Measurements from ENCODE around the gene RBM28. TPM values are rescaled to one million over a fixed set of nuclear protein-coding genes. Genes with fewer than 3 reads are reported as not detected.

The RBM28 gene
- polyA plus RNA-seq, 1 donor from 2014 or later, result 18.9 TPM

DNA sequence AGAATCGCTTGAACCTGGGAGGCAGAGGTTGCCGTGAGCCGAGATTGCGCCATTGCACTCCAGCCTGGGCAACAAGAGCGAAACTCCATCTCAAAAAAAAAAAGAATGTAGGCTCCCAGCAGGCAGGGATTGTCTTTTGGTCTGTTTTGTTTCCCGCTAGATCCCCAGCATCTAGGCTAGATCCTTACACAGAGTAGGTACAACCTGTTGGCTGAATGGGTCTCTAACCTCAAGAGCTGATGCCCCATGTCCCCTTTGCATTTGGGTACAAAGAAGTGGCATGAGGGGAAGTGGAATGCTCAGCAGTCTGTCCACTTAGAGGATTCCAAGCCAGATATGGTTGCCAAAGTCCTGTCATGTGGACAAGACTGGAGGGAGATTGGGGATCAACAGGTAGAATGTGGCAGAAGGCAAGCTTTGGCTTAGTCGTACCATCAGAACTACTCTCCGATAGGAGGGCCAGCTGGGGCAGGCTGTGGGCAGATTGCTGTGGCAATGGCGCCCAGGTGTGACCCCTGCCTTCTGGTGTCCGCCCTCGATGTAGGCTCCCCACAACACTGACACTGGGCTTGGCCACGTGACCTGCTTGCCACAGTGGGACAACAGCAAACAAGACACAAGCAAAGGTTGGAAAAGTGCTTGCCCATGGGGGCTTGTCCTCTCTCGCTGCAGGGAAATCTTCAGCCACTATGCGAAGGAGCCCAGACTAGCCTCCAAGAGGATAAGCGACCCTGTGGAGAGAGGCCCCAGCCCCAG is 81.3 kb downstream of the RBM28 start:
- Histone ChIP-seq H3K27me3 (ENCODE audit: insufficient read depth, low read depth, low read length) (no peaks in the 10 kb centered on the region), H3K4me3 (ENCODE audit: low read length) (no peak overlapping the region), H4K20me1 (ENCODE audit: insufficient read depth) (no peaks in the 10 kb centered on the region), H3K9ac (ENCODE audit: low read length) (no peak overlapping the region), H2AFZ (ENCODE audit: low read depth, low read length) (no peak overlapping the region), H3K9me3 (ENCODE audit: low read length) (no peaks in the 10 kb centered on the region), H3F3A (ENCODE audit: insufficient read depth, low read length, poor library complexity, severe bottlenecking) (no peaks in the 10 kb centered on the region), H3K36me3 (ENCODE audit: insufficient read depth, low read length) (no peaks in the 10 kb centered on the region), H3K27ac (ENCODE audit: low read length) (no peak overlapping the region), H3K4me2 (ENCODE audit: low read length) (no peak overlapping the region), H3K79me2 (replicated peaks; ENCODE audit: insufficient read depth, low read length) (no peaks in the 10 kb centered on the region), H3K9me2 (ENCODE audit: insufficient read depth, low read length) (no peaks in the 10 kb centered on the region)
- no peak for TF ChIP-seq EZH2 (IDR thresholded peaks at IDR 0.05; ENCODE audit: borderline replicate concordance, insufficient read depth, low read length, poor library complexity, severe bottlenecking)
- TF ChIP-seq RAD21 (conservative IDR thresholded peaks at IDR 0.05), result no peak
- no peak for TF ChIP-seq MXI1 (conservative IDR thresholded peaks at IDR 0.05; ENCODE audit: poor library complexity, severe bottlenecking)
- TF ChIP-seq, protein P1, sequence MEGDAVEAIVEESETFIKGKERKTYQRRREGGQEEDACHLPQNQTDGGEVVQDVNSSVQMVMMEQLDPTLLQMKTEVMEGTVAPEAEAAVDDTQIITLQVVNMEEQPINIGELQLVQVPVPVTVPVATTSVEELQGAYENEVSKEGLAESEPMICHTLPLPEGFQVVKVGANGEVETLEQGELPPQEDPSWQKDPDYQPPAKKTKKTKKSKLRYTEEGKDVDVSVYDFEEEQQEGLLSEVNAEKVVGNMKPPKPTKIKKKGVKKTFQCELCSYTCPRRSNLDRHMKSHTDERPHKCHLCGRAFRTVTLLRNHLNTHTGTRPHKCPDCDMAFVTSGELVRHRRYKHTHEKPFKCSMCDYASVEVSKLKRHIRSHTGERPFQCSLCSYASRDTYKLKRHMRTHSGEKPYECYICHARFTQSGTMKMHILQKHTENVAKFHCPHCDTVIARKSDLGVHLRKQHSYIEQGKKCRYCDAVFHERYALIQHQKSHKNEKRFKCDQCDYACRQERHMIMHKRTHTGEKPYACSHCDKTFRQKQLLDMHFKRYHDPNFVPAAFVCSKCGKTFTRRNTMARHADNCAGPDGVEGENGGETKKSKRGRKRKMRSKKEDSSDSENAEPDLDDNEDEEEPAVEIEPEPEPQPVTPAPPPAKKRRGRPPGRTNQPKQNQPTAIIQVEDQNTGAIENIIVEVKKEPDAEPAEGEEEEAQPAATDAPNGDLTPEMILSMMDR (IDR thresholded peaks at IDR 0.05; ENCODE audit: poor library complexity, severe bottlenecking), result no peak
- no peak for TF ChIP-seq EP300 (conservative IDR thresholded peaks at IDR 0.05; ENCODE audit: poor library complexity, severe bottlenecking)
- TF ChIP-seq, protein P2, sequence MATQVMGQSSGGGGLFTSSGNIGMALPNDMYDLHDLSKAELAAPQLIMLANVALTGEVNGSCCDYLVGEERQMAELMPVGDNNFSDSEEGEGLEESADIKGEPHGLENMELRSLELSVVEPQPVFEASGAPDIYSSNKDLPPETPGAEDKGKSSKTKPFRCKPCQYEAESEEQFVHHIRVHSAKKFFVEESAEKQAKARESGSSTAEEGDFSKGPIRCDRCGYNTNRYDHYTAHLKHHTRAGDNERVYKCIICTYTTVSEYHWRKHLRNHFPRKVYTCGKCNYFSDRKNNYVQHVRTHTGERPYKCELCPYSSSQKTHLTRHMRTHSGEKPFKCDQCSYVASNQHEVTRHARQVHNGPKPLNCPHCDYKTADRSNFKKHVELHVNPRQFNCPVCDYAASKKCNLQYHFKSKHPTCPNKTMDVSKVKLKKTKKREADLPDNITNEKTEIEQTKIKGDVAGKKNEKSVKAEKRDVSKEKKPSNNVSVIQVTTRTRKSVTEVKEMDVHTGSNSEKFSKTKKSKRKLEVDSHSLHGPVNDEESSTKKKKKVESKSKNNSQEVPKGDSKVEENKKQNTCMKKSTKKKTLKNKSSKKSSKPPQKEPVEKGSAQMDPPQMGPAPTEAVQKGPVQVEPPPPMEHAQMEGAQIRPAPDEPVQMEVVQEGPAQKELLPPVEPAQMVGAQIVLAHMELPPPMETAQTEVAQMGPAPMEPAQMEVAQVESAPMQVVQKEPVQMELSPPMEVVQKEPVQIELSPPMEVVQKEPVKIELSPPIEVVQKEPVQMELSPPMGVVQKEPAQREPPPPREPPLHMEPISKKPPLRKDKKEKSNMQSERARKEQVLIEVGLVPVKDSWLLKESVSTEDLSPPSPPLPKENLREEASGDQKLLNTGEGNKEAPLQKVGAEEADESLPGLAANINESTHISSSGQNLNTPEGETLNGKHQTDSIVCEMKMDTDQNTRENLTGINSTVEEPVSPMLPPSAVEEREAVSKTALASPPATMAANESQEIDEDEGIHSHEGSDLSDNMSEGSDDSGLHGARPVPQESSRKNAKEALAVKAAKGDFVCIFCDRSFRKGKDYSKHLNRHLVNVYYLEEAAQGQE (IDR thresholded peaks at IDR 0.05; ENCODE audit: borderline replicate concordance), result no peak
- no peak for TF ChIP-seq SMC3 (conservative IDR thresholded peaks at IDR 0.05; ENCODE audit: poor library complexity)
- no peak for TF ChIP-seq POLR2AphosphoS5 (IDR thresholded peaks at IDR 0.05)
- no peak for TF ChIP-seq TAF1 (IDR thresholded peaks at IDR 0.05; ENCODE audit: low read depth)

DNA sequence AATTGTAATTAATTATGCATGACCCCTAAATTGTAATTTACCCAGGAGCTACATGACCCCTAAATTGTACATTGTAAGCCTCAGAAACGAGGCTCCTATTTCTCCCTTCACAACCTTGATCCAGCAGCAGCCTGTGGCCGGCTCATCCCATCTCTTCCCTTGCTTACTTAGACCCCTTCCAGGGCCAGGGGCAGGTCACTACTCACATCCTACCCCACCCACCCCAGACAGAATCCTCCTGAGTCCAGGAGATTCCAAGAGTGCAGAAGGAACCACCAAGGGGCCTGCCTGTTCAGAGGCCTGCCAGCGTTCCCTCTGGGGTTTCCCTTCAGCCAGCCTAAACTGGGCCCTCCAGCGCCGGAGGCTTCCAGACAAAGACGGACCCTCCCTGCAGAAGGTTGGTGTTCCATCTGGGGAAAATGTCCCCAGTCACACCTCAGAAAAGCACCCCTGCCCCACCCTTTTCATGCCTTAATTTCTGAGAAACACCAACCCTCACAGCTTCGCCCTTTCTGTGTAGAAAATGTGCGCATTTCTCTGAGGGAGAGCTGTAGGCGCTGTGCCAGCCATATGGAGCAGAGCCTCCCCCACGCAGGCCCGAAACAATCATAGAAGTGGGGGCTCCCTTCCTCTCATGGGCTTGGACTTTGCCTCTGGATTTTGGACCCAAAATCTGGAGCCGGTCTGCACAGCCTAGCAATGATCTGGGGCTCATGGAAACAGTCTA is 83.5 kb downstream of the RBM28 start:
- no peak overlapping the region for H3K4me2 ChIP-seq (ENCODE audit: low read length)

More for the DNA sequence above, 83.5 kb downstream of the RBM28 start:
- Histone ChIP-seq H3K9ac (ENCODE audit: low read length) (no peak overlapping the region), H3K79me2 (replicated peaks; ENCODE audit: insufficient read depth, low read length) (no peaks in the 10 kb centered on the region), H4K20me1 (ENCODE audit: insufficient read depth) (no peaks in the 10 kb centered on the region), H3K4me3 (ENCODE audit: low read length) (no peak overlapping the region), H3K27me3 (ENCODE audit: insufficient read depth, low read depth, low read length) (no peaks in the 10 kb centered on the region), H3K9me3 (ENCODE audit: low read length) (no peaks in the 10 kb centered on the region), H3K36me3 (ENCODE audit: insufficient read depth, low read length) (no peaks in the 10 kb centered on the region), H2AFZ (ENCODE audit: low read depth, low read length) (no peak overlapping the region), H3K27ac (ENCODE audit: low read length) (no peak overlapping the region), H3K9me2 (ENCODE audit: insufficient read depth, low read length) (no peaks in the 10 kb centered on the region), H3F3A (ENCODE audit: insufficient read depth, low read length, poor library complexity, severe bottlenecking) (no peaks in the 10 kb centered on the region)
- no peak for TF ChIP-seq POLR2AphosphoS5 (IDR thresholded peaks at IDR 0.05)
- TF ChIP-seq, protein P1 (IDR thresholded peaks at IDR 0.05; ENCODE audit: poor library complexity, severe bottlenecking), result no peak
- TF ChIP-seq MXI1 (conservative IDR thresholded peaks at IDR 0.05; ENCODE audit: poor library complexity, severe bottlenecking), result no peak
- TF ChIP-seq RAD21 (conservative IDR thresholded peaks at IDR 0.05), result no peak
- no peak for TF ChIP-seq EP300 (conservative IDR thresholded peaks at IDR 0.05; ENCODE audit: poor library complexity, severe bottlenecking)
- TF ChIP-seq SMC3 (conservative IDR thresholded peaks at IDR 0.05; ENCODE audit: poor library complexity), result no peak
- TF ChIP-seq TAF1 (IDR thresholded peaks at IDR 0.05; ENCODE audit: low read depth), result no peak
- TF ChIP-seq EZH2 (IDR thresholded peaks at IDR 0.05; ENCODE audit: borderline replicate concordance, insufficient read depth, low read length, poor library complexity, severe bottlenecking), result no peak
- TF ChIP-seq, protein P2 (IDR thresholded peaks at IDR 0.05; ENCODE audit: borderline replicate concordance), result no peak

Measured in neural cell (in vitro differentiated cells).